ENCODE results near the gene KRTAP12-2.
"Not testable (repeated sequence)": the region's sequence is repeated elsewhere in the genome, so short reads cannot be mapped to it uniquely, and the experiment has no call there.

The KRTAP12-2 gene

GRCh38 chr21:44702111-44702972, 35.6 kb upstream of the KRTAP12-2 start:
- H3K9me3 ChIP-seq (ENCODE audit: control insufficient read depth in 5 of 5, low read length in 5 of 5) = peaks cover 0 to 4% (median 0%) of the 10 kb centered on the region in 5 donors
- H3K4me1 ChIP-seq (ENCODE audit: control insufficient read depth in 5 of 5, insufficient read depth in 5 of 5, low read length in 5 of 5) = no peaks in the 10 kb centered on the region
- no peaks in the 10 kb centered on the region for H3K36me3 ChIP-seq (ENCODE audit: control insufficient read depth in 5 of 5, insufficient read depth in 5 of 5, low read length in 5 of 5)
- H3K27ac ChIP-seq (ENCODE audit: low read depth, low read length) = no peak overlapping the region
- H3K4me3 ChIP-seq (ENCODE audit: low read depth in 1 of 5, low read length in 5 of 5) = no peak overlapping the region
- peaks cover 58 to 86% (median 72%) of the 10 kb centered on the region in 5 donors for H3K27me3 ChIP-seq (ENCODE audit: control insufficient read depth in 5 of 5, insufficient read depth in 4 of 5, low read length in 5 of 5)
- no peak overlapping the region for H3K9ac ChIP-seq (ENCODE audit: low read length in 5 of 5)

GRCh38 chr21:44701541-44701940, 34.8 kb upstream of the KRTAP12-2 start:
- no peak overlapping the region for H3K9ac ChIP-seq (ENCODE audit: low read length in 5 of 5)
- H3K9me3 ChIP-seq (ENCODE audit: control insufficient read depth in 5 of 5, low read length in 5 of 5) = peaks cover 0 to 4% (median 0%) of the 10 kb centered on the region in 5 donors
- H3K36me3 ChIP-seq (ENCODE audit: control insufficient read depth in 5 of 5, insufficient read depth in 5 of 5, low read length in 5 of 5) = no peaks in the 10 kb centered on the region
- H3K27me3 ChIP-seq (ENCODE audit: control insufficient read depth in 5 of 5, insufficient read depth in 4 of 5, low read length in 5 of 5) = peaks cover 56 to 87% (median 71%) of the 10 kb centered on the region in 5 donors
- no peak overlapping the region for H3K4me3 ChIP-seq (ENCODE audit: low read depth in 1 of 5, low read length in 5 of 5)
- H3K4me1 ChIP-seq (ENCODE audit: control insufficient read depth in 5 of 5, insufficient read depth in 5 of 5, low read length in 5 of 5) = no peaks in the 10 kb centered on the region
- H3K27ac ChIP-seq (ENCODE audit: low read depth, low read length) = no peak overlapping the region

GRCh38 chr21:44701023-44701400, 34.3 kb upstream of the KRTAP12-2 start:
- Histone ChIP-seq H3K27ac (ENCODE audit: low read depth, low read length) (no peak overlapping the region), H3K4me3 (ENCODE audit: low read depth in 1 of 5, low read length in 5 of 5) (no peak overlapping the region), H3K9ac (ENCODE audit: low read length in 5 of 5) (no peak overlapping the region), H3K27me3 (ENCODE audit: control insufficient read depth in 5 of 5, insufficient read depth in 4 of 5, low read length in 5 of 5) (peaks cover 52 to 87% (median 70%) of the 10 kb centered on the region in 5 donors), H3K4me1 (ENCODE audit: control insufficient read depth in 5 of 5, insufficient read depth in 5 of 5, low read length in 5 of 5) (no peaks in the 10 kb centered on the region), H3K36me3 (ENCODE audit: control insufficient read depth in 5 of 5, insufficient read depth in 5 of 5, low read length in 5 of 5) (no peaks in the 10 kb centered on the region), H3K9me3 (ENCODE audit: control insufficient read depth in 5 of 5, low read length in 5 of 5) (peaks cover 0 to under 1% (median 0%) of the 10 kb centered on the region in 5 donors)

GRCh38 chr21:44700101-44701022, 33.6 kb upstream of the KRTAP12-2 start:
- Histone ChIP-seq H3K27ac (ENCODE audit: low read depth, low read length) (no peak overlapping the region), H3K27me3 (ENCODE audit: control insufficient read depth in 5 of 5, insufficient read depth in 4 of 5, low read length in 5 of 5) (peaks cover 51 to 89% (median 69%) of the 10 kb centered on the region in 5 donors), H3K9me3 (ENCODE audit: control insufficient read depth in 5 of 5, low read length in 5 of 5) (no peaks in the 10 kb centered on the region), H3K36me3 (ENCODE audit: control insufficient read depth in 5 of 5, insufficient read depth in 5 of 5, low read length in 5 of 5) (no peaks in the 10 kb centered on the region), H3K9ac (ENCODE audit: low read length in 5 of 5) (no peak overlapping the region), H3K4me3 (ENCODE audit: low read depth in 1 of 5, low read length in 5 of 5) (no peak overlapping the region), H3K4me1 (ENCODE audit: control insufficient read depth in 5 of 5, insufficient read depth in 5 of 5, low read length in 5 of 5) (no peaks in the 10 kb centered on the region)

GRCh38 chr21:44699502-44700001, 32.8 kb upstream of the KRTAP12-2 start:
- peaks cover 51 to 87% (median 70%) of the 10 kb centered on the region in 5 donors for H3K27me3 ChIP-seq (ENCODE audit: control insufficient read depth in 5 of 5, insufficient read depth in 4 of 5, low read length in 5 of 5)
- no peaks in the 10 kb centered on the region for H3K36me3 ChIP-seq (ENCODE audit: control insufficient read depth in 5 of 5, insufficient read depth in 5 of 5, low read length in 5 of 5)
- H3K27ac ChIP-seq (ENCODE audit: low read depth, low read length) = no peak overlapping the region
- no peak overlapping the region for H3K9ac ChIP-seq (ENCODE audit: low read length in 5 of 5)
- no peaks in the 10 kb centered on the region for H3K9me3 ChIP-seq (ENCODE audit: control insufficient read depth in 5 of 5, low read length in 5 of 5)
- H3K4me3 ChIP-seq (ENCODE audit: low read depth in 1 of 5, low read length in 5 of 5) = no peak overlapping the region
- no peaks in the 10 kb centered on the region for H3K4me1 ChIP-seq (ENCODE audit: control insufficient read depth in 5 of 5, insufficient read depth in 5 of 5, low read length in 5 of 5)

- no peak overlapping the region for H3K27ac ChIP-seq (ENCODE audit: low read depth, low read length)
- no peak overlapping the region for H3K9ac ChIP-seq (ENCODE audit: low read length in 5 of 5)
- peaks cover 41 to 72% (median 57%) of the 10 kb centered on the region in 5 donors for H3K27me3 ChIP-seq (ENCODE audit: control insufficient read depth in 5 of 5, insufficient read depth in 4 of 5, low read length in 5 of 5)
- no peaks in the 10 kb centered on the region for H3K36me3 ChIP-seq (ENCODE audit: control insufficient read depth in 5 of 5, insufficient read depth in 5 of 5, low read length in 5 of 5)
- H3K4me1 ChIP-seq (ENCODE audit: control insufficient read depth in 5 of 5, insufficient read depth in 5 of 5, low read length in 5 of 5) = no peaks in the 10 kb centered on the region
- H3K4me3 ChIP-seq (ENCODE audit: low read depth in 1 of 5, low read length in 5 of 5) = no peak overlapping the region
- H3K9me3 ChIP-seq (ENCODE audit: control insufficient read depth in 5 of 5, low read length in 5 of 5) = peaks cover 0 to 7% (median 2%) of the 10 kb centered on the region in 5 donors
These were observed 31.3 kb upstream of the KRTAP12-2 start for GRCh38 chr21:44697811-44698734.

DNA sequence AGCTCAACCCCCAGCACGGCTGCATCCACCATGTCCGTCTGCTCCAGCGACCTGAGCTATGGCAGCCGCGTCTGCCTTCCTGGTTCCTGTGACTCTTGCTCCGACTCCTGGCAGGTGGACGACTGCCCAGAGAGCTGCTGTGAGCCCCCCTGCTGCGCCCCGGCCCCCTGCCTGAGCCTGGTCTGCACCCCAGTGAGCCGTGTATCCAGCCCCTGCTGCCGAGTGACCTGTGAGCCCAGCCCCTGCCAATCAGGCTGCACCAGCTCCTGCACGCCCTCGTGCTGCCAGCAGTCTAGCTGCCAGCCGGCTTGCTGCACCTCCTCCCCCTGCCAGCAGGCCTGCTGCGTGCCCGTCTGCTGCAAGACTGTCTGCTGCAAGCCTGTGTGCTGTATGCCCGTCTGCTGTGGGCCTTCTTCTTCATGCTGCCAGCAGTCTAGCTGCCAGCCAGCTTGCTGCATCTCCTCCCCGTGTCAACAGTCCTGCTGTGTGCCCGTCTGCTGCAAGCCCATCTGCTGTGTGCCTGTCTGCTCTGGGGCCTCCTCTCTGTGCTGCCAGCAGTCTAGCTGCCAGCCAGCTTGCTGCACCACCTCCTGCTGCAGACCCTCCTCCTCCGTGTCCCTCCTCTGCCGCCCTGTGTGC, 30.6 kb upstream of the KRTAP12-2 start, which contains the start of gene KRTAP10-12:
Gene KRTAP10-12 (plus strand): TSS at position 1 of the 639 bp plus-strand sequence. CDS start 30 bp downstream, at position 31.
- not testable (repeated sequence) for H3K4me1 ChIP-seq (ENCODE audit: control insufficient read depth in 5 of 5, insufficient read depth in 5 of 5, low read length in 5 of 5); H3K36me3 ChIP-seq (ENCODE audit: control insufficient read depth in 5 of 5, insufficient read depth in 5 of 5, low read length in 5 of 5); H3K27ac ChIP-seq (ENCODE audit: low read depth, low read length); H3K4me3 ChIP-seq (ENCODE audit: low read depth in 1 of 5, low read length in 5 of 5); H3K9ac ChIP-seq (ENCODE audit: low read length in 5 of 5)
- peaks cover 0 to 14% (median 5%) of the 10 kb centered on the region in 5 donors for H3K9me3 ChIP-seq (ENCODE audit: control insufficient read depth in 5 of 5, low read length in 5 of 5)
- H3K27me3 ChIP-seq (ENCODE audit: control insufficient read depth in 5 of 5, insufficient read depth in 4 of 5, low read length in 5 of 5) = peaks cover 33 to 64% (median 50%) of the 10 kb centered on the region in 5 donors

- Histone ChIP-seq H3K9me3 (ENCODE audit: control insufficient read depth in 5 of 5, low read length in 5 of 5) (peaks cover 0 to 18% (median 5%) of the 10 kb centered on the region in 5 donors), H3K36me3 (ENCODE audit: control insufficient read depth in 5 of 5, insufficient read depth in 5 of 5, low read length in 5 of 5) (no peaks in the 10 kb centered on the region), H3K4me3 (ENCODE audit: low read depth in 1 of 5, low read length in 5 of 5) (no peak overlapping the region), H3K27me3 (ENCODE audit: control insufficient read depth in 5 of 5, insufficient read depth in 4 of 5, low read length in 5 of 5) (peaks cover 31 to 57% (median 43%) of the 10 kb centered on the region in 5 donors), H3K4me1 (ENCODE audit: control insufficient read depth in 5 of 5, insufficient read depth in 5 of 5, low read length in 5 of 5) (no peaks in the 10 kb centered on the region), H3K9ac (ENCODE audit: low read length in 5 of 5) (no peak overlapping the region), H3K27ac (ENCODE audit: low read depth, low read length) (no peak overlapping the region)
These were observed 29.8 kb upstream of the KRTAP12-2 start for GRCh38 chr21:44696572-44696971.

DNA sequence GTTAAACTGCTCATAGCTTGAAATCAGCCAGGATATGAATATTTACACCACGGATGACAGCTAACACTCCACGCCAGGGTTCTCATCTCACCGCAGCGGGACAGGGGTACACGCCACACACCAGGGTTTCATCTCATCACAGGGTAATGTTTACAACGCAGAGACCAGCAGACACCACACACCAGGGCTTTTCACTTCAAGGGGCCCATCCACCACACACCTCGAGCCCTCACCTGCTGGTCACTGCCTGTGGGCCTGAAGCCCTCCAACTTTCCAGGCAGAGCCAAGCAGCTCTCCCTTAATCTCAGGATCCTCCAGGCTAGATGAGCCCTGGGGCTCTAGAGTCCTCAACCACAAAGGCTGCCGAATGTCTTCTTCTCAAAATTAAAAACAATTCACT, 28.9 kb upstream of the KRTAP12-2 start:
- H3K27ac ChIP-seq (ENCODE audit: low read depth, low read length) = no peak overlapping the region
- H3K9ac ChIP-seq (ENCODE audit: low read length in 5 of 5) = no peak overlapping the region
- H3K27me3 ChIP-seq (ENCODE audit: control insufficient read depth in 5 of 5, insufficient read depth in 4 of 5, low read length in 5 of 5) = peaks cover 25 to 48% (median 36%) of the 10 kb centered on the region in 5 donors
- H3K4me3 ChIP-seq (ENCODE audit: low read depth in 1 of 5, low read length in 5 of 5) = no peak overlapping the region
- no peaks in the 10 kb centered on the region for H3K4me1 ChIP-seq (ENCODE audit: control insufficient read depth in 5 of 5, insufficient read depth in 5 of 5, low read length in 5 of 5)
- no peaks in the 10 kb centered on the region for H3K36me3 ChIP-seq (ENCODE audit: control insufficient read depth in 5 of 5, insufficient read depth in 5 of 5, low read length in 5 of 5)
- peaks cover 0 to 18% (median 5%) of the 10 kb centered on the region in 5 donors for H3K9me3 ChIP-seq (ENCODE audit: control insufficient read depth in 5 of 5, low read length in 5 of 5)
